ENCODE data around the gene SNRPA1.

Gene SNRPA1

DNA sequence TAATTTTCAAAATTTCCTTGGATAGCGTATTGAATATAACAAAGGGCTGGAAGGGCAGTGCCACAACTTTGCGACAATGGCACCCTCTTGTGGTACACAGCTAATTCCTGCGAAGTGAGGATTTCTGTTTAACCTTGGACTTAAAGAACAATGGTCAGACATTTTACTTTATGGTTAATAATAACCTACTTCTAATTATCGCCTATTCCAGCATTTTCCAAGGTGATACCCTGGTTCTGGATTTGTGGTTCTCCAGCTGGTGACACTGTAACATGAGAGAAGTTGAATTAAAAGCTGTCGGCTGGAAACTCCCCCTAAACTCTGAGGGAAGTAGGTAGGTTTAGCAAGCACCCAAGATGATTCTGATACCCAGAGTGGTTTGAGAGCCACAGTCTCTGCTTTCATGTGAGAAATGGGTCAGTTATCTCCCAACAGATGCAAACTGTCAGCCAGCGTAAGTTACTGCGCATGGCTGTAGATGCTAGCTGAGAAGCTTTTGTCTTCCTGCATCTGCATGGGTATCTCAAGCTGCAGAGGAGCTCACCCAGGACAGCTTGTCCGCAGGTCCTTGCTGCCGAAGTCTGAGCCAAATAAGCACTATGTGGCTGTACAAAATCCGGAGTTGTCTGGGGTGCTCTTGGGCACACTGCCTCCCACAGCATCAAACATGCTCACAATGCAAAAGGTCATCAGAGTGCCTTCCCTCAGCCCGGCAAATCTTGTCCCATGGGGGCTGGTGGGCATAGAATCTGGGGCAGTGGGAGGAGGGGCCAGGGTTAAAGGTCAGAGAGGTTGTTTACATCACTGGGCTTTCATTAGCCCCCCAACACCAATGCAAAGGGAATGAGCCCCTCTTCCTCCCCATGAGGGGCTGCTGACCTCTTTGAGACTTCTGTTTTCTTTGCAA is 36.6 kb downstream of the SNRPA1 start:
- DNase-seq (ENCODE audit: low read depth, low spot score): no peak

DNA sequence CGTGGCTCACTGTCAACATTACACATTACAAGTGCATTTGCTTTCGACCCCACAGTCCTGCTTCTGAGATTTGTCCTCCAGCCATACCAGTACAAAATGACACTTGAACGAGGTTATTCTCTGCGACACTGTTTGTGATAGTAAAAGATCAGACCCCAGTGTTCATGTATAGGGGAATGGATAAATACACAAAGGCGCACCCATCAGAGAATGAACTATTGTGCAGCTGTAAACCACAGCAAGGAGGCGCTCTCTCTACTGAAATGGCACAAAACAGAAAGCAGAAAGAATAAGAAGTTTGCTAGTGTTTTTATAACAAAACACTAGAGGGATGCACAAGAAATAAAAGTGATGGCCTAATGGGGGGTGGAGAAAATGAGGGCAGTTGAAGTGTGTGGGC is 38.3 kb downstream of the SNRPA1 start:
- no peak for DNase-seq (ENCODE audit: low read depth, low spot score)

DNA sequence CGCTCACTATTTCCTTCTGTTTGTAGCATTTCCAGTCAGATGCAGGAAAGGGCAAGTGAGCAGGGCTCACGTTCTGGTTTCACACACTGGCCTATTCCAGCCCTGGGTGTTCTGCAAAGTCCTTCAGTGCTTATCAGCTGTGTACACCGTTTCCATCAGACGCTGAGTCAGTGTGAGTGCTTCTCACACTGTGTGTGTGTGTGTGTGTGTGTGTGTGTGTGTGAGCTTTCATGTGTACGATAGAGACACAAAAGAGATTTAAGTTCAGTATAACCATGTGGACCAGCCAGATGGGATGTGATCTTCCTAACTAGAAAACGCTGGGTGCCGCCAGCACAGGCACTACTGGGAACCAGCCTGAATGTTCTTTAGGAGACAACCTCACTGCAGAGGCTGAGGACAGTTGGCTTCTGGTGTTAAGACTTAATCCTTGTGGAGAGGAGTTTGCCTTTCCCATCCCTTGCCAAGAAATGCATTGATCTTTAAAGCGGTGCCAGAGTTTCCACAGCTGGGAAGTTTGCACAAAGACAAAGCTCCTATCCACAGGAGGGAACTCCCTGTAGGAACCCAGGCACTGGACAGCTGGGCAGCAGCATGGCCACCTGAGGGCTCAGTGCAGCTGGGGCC is 39.3 kb downstream of the SNRPA1 start:
- DNase-seq (ENCODE audit: low read depth, low spot score): no peak

DNA sequence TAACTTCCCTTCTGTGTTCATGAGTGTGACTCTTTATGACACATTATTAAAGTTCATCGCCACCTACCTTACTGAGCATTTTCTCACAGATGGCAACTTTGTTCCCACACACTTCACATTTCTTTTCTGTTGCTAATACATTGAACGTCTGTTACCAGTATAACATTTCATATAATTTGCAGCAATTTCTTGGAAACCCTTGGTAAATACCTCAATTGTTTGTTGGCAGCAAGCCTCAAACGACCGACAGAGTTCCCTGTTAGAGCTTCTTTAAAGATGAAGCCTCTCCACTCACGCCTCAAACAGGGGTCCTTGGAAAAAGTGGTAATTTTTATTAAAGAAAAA is 40.0 kb downstream of the SNRPA1 start:
- no peak for DNase-seq (ENCODE audit: low read depth, low spot score)

DNA sequence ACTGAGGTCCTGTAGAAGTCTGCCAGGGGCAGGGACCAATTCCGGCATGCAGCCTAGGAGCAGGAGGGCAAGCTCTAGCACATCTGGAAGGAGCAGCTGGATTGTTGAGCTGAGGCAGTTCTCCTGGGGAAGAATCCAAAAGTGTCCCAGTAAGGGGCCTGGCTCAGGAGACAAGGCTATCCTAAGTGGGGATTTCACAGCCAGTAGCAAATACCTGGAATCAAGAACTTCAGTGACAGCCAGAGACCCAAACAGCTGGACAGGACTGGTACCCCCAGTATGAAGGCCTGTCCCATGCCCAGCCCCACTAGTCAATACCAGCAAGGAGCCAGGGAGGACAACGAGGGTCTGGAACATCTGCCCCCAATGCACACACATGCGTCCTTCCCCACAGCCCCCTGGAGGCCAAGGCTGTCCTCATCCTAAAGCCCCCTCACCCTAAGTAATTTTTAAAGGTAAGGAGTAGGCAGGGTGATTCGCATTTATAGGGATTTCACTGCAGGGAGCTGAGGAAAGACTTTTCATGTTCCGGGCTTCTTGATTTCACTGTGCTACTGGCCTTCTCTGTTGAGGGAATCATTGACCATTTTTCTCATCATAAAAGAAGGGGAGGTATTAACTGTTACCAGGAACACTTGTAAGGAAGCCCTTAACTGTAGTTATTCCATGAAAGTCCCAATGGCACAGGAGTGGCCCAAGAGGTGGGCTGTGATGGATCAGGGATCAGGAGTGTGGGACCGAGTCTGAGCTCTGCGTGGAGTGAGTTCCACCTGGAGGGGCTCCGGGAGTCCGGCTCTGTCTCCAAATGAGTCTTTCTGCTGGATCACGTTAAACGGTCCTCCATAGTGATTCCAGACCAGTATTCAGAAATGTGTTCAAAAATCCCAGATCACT is 40.6 kb downstream of the SNRPA1 start:
- no peak for DNase-seq (ENCODE audit: low read depth, low spot score)

DNA sequence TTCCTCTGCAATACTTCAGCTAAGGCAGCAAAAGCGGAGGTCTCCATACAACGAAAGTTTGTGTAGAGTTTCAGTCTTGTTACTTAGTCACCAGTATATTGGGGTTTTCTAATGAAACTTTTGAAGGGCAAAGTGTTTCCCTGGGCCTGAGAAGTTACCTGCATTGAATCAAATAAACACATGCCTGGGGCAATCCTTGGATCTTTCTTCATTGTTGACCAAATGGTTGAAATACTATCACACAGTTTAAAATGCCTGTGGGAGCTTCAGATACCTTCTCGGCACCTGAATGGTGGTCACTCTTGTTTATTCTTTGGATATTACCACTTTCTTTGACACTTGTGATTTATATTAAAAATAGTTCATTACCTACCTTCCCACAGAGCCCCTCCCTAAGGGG is 42.2 kb downstream of the SNRPA1 start:
- DNase-seq (ENCODE audit: low read depth, low spot score): no peak

DNA sequence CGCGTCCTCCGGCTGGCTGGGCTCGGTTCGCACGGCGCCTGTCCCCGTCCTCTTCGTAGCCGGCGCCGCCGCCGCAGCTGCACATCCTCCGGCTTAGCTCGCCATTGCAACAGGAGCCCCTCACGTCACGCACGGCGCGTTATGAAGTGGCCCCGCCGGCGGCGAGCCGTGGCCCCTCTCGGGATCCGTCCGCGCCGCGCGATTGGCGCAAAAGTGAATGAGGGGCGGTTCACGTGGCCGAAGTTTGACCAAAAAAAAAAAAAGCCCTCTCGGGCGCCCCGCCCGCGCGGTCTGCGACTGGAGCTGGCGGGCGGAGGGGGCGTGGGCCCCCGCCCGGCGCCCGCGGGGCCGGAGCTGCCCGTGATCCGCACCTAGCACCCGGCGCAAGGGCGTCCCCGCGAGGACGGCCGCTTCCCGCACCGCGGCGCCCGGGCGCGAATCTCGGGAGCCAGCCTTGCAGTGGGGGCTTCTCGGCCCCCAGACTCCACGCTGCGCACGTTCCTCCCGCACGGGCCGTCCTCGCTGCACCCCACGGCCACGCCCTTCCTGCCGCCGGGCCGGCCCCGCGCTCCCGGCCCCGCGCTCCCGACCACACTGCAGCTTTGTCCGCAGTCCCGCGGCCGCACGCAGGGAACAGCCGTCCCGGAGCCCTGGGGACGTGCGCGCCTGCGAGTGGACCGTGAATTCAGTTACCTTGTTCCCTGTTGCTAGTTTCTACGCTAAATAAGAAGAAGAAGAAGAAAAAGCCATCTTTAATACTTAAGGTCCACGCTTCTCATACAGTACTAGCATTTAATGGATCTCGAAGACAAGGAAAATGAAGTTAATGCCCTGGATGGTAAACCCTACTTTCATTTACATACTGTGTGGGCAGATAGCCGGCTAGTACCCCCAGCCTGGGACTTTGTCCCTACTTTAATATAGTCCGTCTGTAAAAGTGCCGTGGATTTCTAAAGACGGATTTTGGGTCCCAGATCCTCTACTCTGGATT is 42.9 kb downstream of the SNRPA1 start, which contains the start of gene CHSY1:
TSS of gene CHSY1 (minus strand) at position 219 of the 991 bp plus-strand sequence. CDS start 592 bp downstream, outside the sequence.
- DNase-seq (ENCODE audit: low read depth, low spot score): no peak

DNA sequence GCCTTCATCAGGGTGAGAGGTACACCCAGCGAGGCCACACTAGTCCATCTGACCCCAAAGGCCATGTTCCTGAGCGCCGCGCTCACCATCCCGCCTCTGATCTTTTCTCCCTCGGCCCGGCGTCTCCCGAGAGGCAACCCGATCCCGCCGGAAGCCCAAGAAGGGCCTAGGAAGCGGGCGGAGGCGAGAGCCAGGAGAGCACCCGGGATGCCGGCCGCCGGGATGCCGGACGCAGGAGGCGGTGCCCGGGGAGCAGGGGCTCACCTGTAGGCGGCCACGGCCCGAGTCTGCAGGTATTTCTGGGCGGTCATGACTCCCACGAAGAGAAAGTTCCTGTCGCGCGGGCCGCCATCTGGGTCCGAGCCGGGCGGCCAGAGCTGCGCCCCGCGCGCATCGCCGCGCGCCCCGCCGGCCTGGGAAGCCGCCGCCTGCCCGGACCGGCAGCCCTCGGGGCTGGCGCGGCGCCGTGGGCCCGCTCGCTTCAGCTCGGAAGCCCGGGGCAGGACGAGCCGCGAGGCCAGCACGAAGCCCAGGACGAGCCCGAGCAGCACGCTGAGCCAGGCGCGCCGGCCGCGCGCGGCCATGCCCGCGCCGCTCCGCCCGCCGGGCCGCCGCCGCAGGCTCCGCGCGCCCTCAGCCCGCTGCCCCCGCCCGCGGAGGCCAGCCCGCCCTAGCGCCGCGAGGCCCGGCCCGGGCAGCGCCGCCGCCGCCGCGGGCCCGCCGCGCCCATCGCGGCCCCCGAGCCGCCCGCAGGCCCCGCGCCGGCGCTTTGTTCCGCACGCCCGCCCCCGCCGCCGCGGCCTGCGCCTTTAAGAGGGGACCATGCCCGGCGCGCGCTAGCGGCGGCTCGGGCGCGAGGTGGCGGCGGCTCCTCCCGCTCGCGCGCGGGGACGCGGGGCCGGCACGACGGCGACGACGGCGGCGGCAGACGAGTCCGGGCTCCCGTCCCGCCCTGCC is 43.9 kb downstream of the SNRPA1 start:
- no peak for DNase-seq (ENCODE audit: low read depth, low spot score)

DNA sequence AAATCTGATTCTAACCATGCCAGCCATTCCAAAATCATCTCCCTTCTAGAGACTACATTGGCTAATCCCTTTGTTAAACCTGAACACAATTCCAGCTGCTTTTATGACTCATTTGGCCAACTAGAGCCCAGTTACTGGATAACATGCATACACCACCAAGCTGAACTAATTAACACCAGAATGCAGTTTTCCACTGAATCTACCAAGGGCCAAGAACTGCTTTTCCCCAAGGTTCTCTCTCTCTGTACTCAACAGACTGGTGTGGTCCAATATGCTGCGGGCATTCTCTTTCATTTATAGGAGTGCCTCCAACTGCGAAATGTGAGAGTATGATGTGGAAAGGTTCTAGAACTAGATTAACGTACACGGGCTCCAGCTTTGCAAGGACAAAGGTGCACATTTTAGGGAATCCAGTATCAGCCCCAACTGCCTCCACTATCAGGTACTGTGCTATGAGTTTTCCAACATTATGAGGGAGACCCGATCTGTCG is 44.7 kb downstream of the SNRPA1 start:
- no peak for DNase-seq (ENCODE audit: low read depth, low spot score)

DNA sequence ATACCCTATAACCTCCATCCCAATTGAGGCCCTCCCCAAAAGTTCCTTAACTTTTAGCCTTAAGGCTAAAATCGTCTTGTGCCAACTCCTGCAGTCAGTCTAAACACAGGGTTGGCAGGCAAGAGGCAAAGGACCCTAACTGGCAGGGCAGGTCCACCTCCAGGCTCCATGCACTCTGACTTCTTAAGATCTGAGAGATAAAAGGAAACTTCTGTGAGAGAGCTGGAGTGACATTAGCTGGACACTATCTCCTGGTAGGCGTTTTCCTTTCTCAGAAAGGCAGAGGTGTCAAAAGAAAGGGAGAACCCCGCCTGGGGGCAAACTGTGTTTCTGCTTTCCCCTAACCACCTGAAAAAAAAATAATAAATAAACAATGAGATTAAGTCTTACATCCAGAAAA is 46.8 kb downstream of the SNRPA1 start:
- no peak for DNase-seq (ENCODE audit: low read depth, low spot score)

DNA sequence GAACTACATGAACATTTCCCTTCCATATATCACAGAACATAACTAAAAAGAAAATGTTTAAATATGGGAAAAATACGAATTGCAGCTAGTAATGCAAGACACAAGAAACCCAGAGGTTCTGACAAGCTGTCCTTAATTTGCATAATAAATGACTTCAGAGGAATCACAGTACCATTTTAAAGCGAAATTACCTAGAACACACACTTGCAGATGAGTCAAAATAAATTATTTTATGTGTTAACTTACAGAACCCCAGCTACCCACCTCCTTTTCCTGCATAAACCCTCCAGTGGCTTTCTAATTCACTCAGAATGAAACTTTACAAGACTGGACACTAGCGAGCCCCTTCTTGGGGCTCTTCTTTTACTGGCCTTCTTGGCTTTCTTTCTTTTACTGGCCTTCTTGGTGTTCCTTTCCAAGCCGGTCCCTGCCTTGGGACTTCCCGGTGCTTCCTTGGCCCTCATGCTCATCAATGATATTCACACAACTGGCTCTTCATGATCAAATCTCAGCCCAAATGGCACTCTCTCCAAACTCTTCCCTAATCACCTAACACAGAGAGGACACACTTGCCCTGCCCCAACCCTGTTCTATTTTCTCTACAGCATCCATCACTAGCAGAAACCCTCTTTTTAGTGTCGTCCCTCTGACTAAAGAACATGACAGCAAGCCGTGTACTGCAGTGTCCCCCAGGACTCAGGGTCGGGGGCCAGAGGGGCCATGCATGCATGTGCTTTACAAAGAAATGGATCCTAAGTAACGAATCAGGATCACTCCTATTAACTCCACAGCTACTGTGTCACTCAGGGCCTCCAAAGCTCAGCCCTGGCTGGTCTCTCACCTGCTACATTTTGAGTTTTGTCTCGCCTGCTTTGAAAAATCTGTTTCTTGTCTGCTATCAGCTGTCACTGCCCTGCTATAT is 48.0 kb downstream of the SNRPA1 start:
- no peak for DNase-seq (ENCODE audit: low read depth, low spot score)

DNA sequence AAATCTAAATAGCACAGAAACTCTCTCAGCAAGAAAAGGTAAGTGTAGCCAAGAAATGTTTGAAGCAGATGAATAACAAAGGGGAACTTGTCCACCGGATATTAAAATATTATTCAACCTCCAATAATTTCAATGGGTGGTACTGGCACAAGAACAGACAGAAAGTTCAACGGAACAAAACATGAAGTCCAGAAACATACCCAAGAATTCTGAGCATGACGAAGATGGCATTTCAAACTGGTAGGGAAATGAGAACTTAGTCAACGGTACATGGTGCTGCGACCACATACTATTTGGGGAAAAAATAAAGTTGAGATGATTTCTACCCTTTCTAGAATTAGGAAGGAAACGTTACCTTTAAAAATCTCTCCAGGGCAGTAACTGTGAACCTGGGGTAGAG is 48.7 kb downstream of the SNRPA1 start:
- DNase-seq (ENCODE audit: low read depth, low spot score): no peak

DNA sequence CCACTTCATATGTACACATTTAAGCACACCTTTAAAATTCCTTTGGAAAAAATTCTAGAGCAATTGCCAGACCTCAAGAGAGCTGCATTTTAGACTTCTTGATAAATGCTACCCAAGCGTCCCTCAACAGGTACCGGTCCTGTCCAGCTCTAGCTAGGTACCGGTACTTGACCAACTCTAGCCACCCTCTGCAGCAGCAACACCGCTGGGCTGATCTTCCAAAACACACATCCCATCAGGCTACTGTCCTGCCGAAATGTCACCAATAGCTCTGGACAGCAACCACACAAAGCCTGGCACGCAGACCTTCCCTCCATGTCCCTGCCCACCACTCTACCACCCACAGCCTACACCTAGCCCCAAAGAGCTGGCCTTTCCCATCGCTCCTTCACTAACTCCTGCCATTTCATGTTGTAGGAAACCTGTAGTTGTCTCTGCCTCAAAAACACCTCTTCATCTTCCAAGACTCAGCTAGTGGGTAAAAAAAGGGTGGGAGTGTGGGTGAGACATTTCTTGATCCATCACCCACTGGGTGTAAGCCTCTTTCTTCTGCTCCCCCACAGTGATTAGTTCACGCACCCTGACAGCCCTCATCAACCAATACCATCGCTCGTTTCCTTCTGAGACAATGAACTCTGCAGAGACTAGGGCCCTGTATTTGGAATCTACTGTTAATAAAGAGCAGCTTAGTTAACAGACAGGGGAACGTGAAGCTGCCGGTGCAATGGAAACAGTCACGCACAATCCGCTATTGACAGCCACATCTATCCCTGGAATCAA is 50.0 kb downstream of the SNRPA1 start:
- DNase-seq (ENCODE audit: low read depth, low spot score): no peak

DNA sequence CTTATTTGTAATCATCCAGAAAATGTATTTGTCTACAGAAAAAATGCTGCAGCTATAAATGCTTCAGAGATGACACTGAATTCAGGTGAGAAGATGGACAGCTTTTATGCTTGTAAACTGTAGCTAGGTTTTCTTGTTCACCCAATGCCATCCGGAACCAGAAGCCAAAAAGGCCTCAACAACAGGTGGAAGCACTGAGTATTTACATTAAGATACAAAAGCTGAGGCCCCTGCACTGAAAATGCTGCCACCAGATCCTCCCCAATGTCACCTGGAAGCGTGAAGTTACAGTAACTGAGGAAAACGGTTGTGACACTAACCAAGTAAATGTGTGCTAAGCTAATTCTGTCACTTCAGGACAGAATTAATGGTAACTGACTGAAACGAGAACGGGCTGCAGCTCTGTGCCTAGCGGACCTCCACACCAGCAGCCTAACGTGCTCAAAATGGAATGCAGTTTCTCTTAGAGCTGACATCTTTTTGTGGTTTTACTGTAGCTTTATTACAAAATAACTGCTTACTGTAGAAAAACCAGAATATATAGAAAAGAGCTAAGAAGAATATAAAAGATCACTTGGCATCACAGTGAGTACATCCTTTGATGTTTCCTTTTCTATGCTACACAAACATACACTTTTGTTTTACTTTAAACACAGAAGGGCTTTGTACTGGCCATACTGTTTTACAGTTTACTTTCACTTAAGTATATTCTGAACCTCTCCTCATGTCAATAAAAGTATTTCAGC is 50.8 kb downstream of the SNRPA1 start:
- no peak for DNase-seq (ENCODE audit: low read depth, low spot score)

DNA sequence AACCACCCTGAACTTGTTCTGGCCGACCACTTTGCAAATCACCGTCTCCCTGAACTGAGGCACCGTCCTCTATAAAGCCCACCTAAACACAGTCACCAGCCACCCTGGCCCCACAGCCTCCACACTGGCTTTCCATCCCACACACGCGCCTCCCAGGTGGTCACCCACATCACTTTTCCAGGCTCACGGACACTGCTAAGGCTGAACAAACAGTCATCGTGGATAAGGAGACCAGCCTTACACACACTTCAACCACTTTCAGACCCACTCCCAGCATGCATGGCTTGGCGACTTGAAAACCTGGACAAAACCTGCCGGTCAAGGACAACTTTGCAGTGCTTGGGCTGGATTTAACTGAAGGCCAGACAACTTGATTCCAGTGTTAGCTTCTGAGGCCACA is 51.6 kb downstream of the SNRPA1 start:
- no peak for DNase-seq (ENCODE audit: low read depth, low spot score)

DNA sequence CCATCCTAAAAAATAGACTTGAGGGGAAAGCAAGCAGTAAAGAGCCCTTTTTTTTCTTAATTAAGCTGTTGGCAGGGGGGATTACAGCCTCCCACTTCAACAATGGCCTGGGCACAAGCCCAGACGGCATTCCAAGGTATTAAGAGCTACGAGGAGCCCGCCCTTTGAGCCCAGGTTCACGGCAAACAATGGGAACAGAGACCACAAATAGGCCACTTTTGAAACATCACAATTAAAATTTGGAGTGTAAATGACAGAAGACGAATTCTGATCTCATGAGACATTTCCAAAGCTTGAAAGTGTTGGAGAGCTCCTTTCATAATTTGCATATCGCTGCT is 52.1 kb downstream of the SNRPA1 start:
- no peak for DNase-seq (ENCODE audit: low read depth, low spot score)
